IPS-18a (cell line): ENCODE results near the gene ETNK1.
"Not testable (repeated sequence)": the region's sequence is repeated elsewhere in the genome, so short reads cannot be mapped to it uniquely, and the experiment has no call there.

Source experiments
- H3K27ac ChIP-seq: one replicate; pipeline ENCODE4 v1.5.1; 2013; ENCODE audit warnings: low read length
- H3K27me3 ChIP-seq: one replicate; pipeline ENCODE4 v1.6.1; 2013; ENCODE audit warnings: mild to moderate bottlenecking, low read length; ENCODE audit not compliant: control insufficient read depth, insufficient read depth
- H3K36me3 ChIP-seq: one replicate; pipeline ENCODE4 v1.6.1; 2013; ENCODE audit warnings: low read depth, low read length; ENCODE audit not compliant: control insufficient read depth
- H3K4me1 ChIP-seq: one replicate; pipeline ENCODE4 v1.6.1; 2013; ENCODE audit warnings: low read depth, low read length; ENCODE audit not compliant: control insufficient read depth
- H3K4me3 ChIP-seq: one replicate; pipeline ENCODE4 v1.5.1; 2013; ENCODE audit warnings: low read length
- H3K9ac ChIP-seq: one replicate; pipeline ENCODE4 v1.6.1; 2013; ENCODE audit warnings: mild to moderate bottlenecking, low read length, moderate library complexity
- H3K9me3 ChIP-seq: one replicate; pipeline ENCODE4 v1.6.1; 2013; ENCODE audit warnings: low read depth, low read length; ENCODE audit not compliant: control insufficient read depth

ETNK1 gene

DNA sequence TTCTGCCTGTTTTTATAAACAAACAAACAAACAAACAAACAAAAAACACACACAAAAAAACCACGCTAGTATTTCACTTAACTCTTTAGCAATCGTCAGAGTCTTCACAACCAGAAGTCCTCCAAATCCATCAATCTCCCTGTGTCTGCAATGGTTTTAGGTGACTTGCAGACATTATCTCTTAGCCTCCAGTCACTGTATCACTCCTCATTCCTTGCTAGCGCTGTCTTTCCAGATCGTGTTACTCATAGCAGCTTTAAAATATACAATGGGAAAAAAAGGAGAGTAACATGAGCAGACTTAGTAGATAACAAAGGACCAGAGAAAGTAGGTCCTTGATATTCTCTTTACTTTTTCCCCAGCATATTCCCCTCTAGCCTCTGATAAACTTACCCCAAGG is 15.5 kb upstream of the ETNK1 start:
- Histone ChIP-seq H3K9me3 (peaks cover 7% of the 10 kb centered on the region), H3K4me3 (no peak overlapping the region)

DNA sequence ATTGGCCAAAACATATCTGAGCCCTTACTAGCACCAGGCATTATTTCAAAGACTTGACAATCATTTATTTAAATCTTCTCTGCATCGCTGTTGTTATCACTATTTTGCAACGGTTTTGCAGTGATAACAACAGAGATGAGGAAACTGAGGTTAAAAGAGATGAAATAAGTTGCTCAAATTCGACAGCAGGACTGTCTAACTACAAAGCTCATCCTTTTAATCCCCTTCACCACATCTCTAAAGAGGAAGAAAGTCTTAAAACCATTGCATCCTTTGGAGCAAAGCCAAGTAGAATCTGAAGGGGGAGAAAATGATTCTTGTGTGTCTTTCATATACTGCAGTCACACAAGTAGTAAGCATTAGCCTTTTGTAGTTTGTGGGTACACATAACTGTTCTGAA is 14.8 kb upstream of the ETNK1 start:
- no peaks in the 10 kb centered on the region for H3K4me1 ChIP-seq

More for the DNA sequence above, 15.5 kb upstream of the ETNK1 start:
- Histone ChIP-seq H3K36me3 (no peaks in the 10 kb centered on the region), H3K9ac (no peak overlapping the region), H3K27me3 (no peaks in the 10 kb centered on the region), H3K4me1 (no peaks in the 10 kb centered on the region), H3K27ac (no peak overlapping the region)

GRCh38 chr12:22612822-22613221 is 12.1 kb upstream of the ETNK1 start:
- H3K4me1 ChIP-seq, H3K27ac ChIP-seq, H3K4me3 ChIP-seq, H3K9ac ChIP-seq, H3K36me3 ChIP-seq, H3K27me3 ChIP-seq: not testable (repeated sequence)
- peaks cover 23% of the 10 kb centered on the region for H3K9me3 ChIP-seq

More for the DNA sequence above, 14.8 kb upstream of the ETNK1 start:
- H3K4me3 ChIP-seq: no peak overlapping the region
- H3K27ac ChIP-seq: no peak overlapping the region
- H3K36me3 ChIP-seq: no peaks in the 10 kb centered on the region
- H3K9me3 ChIP-seq: peaks cover 7% of the 10 kb centered on the region
- H3K27me3 ChIP-seq: no peaks in the 10 kb centered on the region
- no peak overlapping the region for H3K9ac ChIP-seq

GRCh38 chr12:22615963-22616501 is 8.9 kb upstream of the ETNK1 start:
- Histone ChIP-seq H3K9me3 (peaks cover 23% of the 10 kb centered on the region), H3K4me3 (no peak overlapping the region)

DNA sequence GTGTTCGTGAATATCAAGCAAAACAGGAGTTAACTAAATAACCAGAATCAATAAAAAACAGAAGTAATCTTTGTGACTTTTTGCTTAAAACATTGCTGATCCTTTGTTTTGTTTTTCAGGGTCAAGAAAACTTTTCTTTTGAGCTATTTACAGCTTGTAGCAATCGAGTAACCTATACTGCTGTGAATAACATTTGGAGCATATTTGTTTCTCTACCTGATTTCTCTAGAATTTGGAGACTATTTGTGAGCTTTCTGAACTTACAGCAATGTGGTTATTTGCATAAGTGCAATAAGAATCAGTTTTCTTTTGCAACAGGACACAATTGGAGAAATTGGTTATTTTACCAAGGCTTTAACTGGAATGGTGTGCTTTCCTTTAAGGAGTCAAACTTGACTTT is 7.3 kb upstream of the ETNK1 start:
- Histone ChIP-seq H3K36me3 (no peaks in the 10 kb centered on the region), H3K4me3 (no peak overlapping the region), H3K9me3 (peaks cover 19% of the 10 kb centered on the region), H3K4me1 (no peaks in the 10 kb centered on the region), H3K27ac (no peak overlapping the region), H3K9ac (no peak overlapping the region), H3K27me3 (no peaks in the 10 kb centered on the region)

More at GRCh38 chr12:22615963-22616501, 8.9 kb upstream of the ETNK1 start:
- Histone ChIP-seq H3K36me3 (no peaks in the 10 kb centered on the region), H3K27ac (no peak overlapping the region), H3K4me1 (no peaks in the 10 kb centered on the region), H3K9ac (no peak overlapping the region), H3K27me3 (no peaks in the 10 kb centered on the region)

DNA sequence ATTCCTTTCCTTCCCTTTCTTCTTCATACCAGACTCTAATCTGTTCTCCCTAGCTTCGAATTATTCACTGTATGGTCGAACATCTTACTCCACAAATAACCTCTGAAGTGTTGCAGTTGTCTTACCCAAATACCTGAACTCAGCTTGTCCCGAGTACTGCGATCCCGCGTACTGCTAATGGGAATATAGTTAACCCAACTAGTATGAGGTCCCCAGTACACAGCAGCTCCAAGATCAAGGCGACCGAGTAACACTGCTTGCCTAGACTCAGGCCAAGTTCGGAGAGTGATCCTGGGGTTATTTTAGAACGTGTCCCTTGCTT is 462 bp upstream of the ETNK1 start:
- H3K27me3 ChIP-seq: no peaks in the 10 kb centered on the region
- peak overlapping the region; percentile 89 for H3K9ac ChIP-seq
- no peaks in the 10 kb centered on the region for H3K36me3 ChIP-seq
- H3K4me1 ChIP-seq: peaks cover 17% of the 10 kb centered on the region
- peak overlapping the region; percentile 95 for H3K4me3 ChIP-seq
- no peaks in the 10 kb centered on the region for H3K9me3 ChIP-seq
- peak overlapping the region; percentile 66 for H3K27ac ChIP-seq

DNA sequence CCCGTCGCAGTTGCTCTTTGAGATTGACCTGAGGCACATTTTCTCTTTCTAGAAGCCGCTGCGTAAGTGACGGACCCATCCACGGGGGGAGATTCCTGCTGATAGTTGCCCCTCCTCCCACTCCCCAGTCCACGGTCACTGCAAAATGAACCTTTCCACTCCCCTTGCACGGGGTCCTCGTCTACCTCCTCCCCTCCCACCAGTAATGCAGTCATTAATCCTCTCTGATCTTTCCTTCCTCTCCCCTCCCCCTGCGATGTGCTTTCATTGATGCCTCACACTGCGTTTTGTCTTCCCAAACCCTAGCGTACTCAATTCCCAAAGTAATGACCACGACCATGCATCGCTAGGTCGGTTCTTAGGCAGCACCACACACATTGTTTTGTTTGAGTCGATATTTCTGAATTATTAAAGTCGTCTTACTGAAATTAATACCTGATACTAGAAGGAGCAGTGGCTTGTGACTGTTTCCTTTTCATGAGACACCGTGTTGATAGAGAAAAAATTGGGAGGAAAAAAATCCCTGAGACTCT is 857 bp downstream of the ETNK1 start:
- no peaks in the 10 kb centered on the region for H3K36me3 ChIP-seq
- H3K9me3 ChIP-seq: no peaks in the 10 kb centered on the region
- peak overlapping the region; percentile 66 for H3K27ac ChIP-seq
- peak overlapping the region; percentile 89 for H3K9ac ChIP-seq
- peak overlapping the region; percentile 95 for H3K4me3 ChIP-seq
- H3K4me1 ChIP-seq: peaks cover 17% of the 10 kb centered on the region
- H3K27me3 ChIP-seq: no peaks in the 10 kb centered on the region

GRCh38 chr12:22626406-22626805 is 1.4 kb downstream of the ETNK1 start:
- Histone ChIP-seq H3K4me1 (peaks cover 17% of the 10 kb centered on the region), H3K36me3 (no peaks in the 10 kb centered on the region), H3K9ac (peak overlapping the region; percentile 89), H3K27ac (peak overlapping the region; percentile 0), H3K27me3 (no peaks in the 10 kb centered on the region), H3K9me3 (no peaks in the 10 kb centered on the region), H3K4me3 (peak overlapping the region; percentile 95)

GRCh38 chr12:22627371-22627770 is 2.4 kb downstream of the ETNK1 start:
- Histone ChIP-seq H3K27me3 (no peaks in the 10 kb centered on the region), H3K9me3 (no peaks in the 10 kb centered on the region), H3K27ac (no peak overlapping the region), H3K4me1 (peaks cover 17% of the 10 kb centered on the region), H3K9ac (peak overlapping the region; percentile 89), H3K36me3 (no peaks in the 10 kb centered on the region), H3K4me3 (peak overlapping the region; percentile 95)

GRCh38 chr12:22628228-22628627 is 3.3 kb downstream of the ETNK1 start:
- Histone ChIP-seq H3K27me3 (no peaks in the 10 kb centered on the region), H3K4me1 (peaks cover 17% of the 10 kb centered on the region), H3K36me3 (peaks cover 8% of the 10 kb centered on the region), H3K9me3 (no peaks in the 10 kb centered on the region), H3K4me3 (peak overlapping the region; percentile 95), H3K9ac (no peak overlapping the region), H3K27ac (no peak overlapping the region)

GRCh38 chr12:22631863-22632463 is 7.0 kb downstream of the ETNK1 start:
- H3K4me3 ChIP-seq: no peak overlapping the region
- no peak overlapping the region for H3K9ac ChIP-seq
- peaks cover 16% of the 10 kb centered on the region for H3K4me1 ChIP-seq
- peaks cover 8% of the 10 kb centered on the region for H3K36me3 ChIP-seq
- H3K9me3 ChIP-seq: no peaks in the 10 kb centered on the region
- no peaks in the 10 kb centered on the region for H3K27me3 ChIP-seq
- H3K27ac ChIP-seq: no peak overlapping the region

DNA sequence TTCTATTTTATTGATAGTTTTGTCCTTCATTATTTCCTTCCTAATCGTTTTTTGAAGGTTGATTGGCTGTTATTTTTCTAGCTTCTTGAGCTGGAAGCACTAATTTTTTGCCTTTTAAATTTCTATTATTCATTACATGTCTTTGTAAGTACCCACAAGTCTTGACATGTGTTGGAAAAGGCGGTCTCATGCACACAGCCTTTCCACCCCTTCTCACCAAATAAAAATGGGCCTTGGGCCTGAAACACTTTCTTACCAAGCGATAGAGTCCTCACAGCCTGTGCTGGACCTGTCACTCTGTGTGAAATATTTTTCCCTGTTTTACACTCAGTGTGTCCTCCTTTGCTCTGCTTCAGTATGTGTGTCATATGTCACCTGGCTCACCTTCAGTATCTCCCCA is 9.9 kb downstream of the ETNK1 start:
- no peak overlapping the region for H3K9ac ChIP-seq
- H3K36me3 ChIP-seq: peaks cover 8% of the 10 kb centered on the region
- H3K4me1 ChIP-seq: peaks cover 8% of the 10 kb centered on the region
- no peak overlapping the region for H3K4me3 ChIP-seq
- no peak overlapping the region for H3K27ac ChIP-seq
- no peaks in the 10 kb centered on the region for H3K9me3 ChIP-seq
- H3K27me3 ChIP-seq: no peaks in the 10 kb centered on the region
